ENCODE data around the gene CYP11A1.

CYP11A1 gene

GRCh38 chr15:74330861-74331408, 36.5 kb downstream of the CYP11A1 start:
- TF ChIP-seq CTCF (IDR thresholded peaks at IDR 0.05; ENCODE audit: low read depth, low read length, missing control alignments): no peak
- DNase-seq (ENCODE audit: low read depth): no peak
- no peak overlapping the region for H3K4me3 ChIP-seq (ENCODE audit: low read depth, low read length)

- TF ChIP-seq CTCF (IDR thresholded peaks at IDR 0.05; ENCODE audit: low read depth, low read length, missing control alignments): no peak
- H3K4me3 ChIP-seq (ENCODE audit: low read depth, low read length): no peak overlapping the region
- DNase-seq (ENCODE audit: low read depth): no peak
Observed at GRCh38 chr15:74328331-74329056, 39.0 kb downstream of the CYP11A1 start.

GRCh38 chr15:74327756-74328155, 39.7 kb downstream of the CYP11A1 start:
- H3K4me3 ChIP-seq (ENCODE audit: low read depth, low read length): no peak overlapping the region
- TF ChIP-seq CTCF (IDR thresholded peaks at IDR 0.05; ENCODE audit: low read depth, low read length, missing control alignments): no peak
- no peak for DNase-seq (ENCODE audit: low read depth)

- no peak overlapping the region for H3K4me3 ChIP-seq (ENCODE audit: low read depth, low read length)
- DNase-seq (ENCODE audit: low read depth): no peak
- TF ChIP-seq CTCF (IDR thresholded peaks at IDR 0.05; ENCODE audit: low read depth, low read length, missing control alignments): no peak
Observed at GRCh38 chr15:74326746-74327145, 40.7 kb downstream of the CYP11A1 start.

- no peak for TF ChIP-seq CTCF (IDR thresholded peaks at IDR 0.05; ENCODE audit: low read depth, low read length, missing control alignments)
- H3K4me3 ChIP-seq (ENCODE audit: low read depth, low read length): no peak overlapping the region
- DNase-seq (ENCODE audit: low read depth): no peak
Observed at GRCh38 chr15:74324714-74325113, 42.7 kb downstream of the CYP11A1 start.

- TF ChIP-seq CTCF (IDR thresholded peaks at IDR 0.05; ENCODE audit: low read depth, low read length, missing control alignments): peak; percentile 95
- no peak overlapping the region for H3K4me3 ChIP-seq (ENCODE audit: low read depth, low read length)
- DNase-seq (ENCODE audit: low read depth): peak; percentile 25
Observed at GRCh38 chr15:74322558-74323180, 44.8 kb downstream of the CYP11A1 start.
